Measurements from ENCODE around the gene TRERF1. TPM values are rescaled to one million over a fixed set of nuclear protein-coding genes. Genes with fewer than 3 reads are reported as not detected.
A peak's percentile ranks its signal among the peaks of the same experiment; 100 is the strongest.
"Not testable (repeated sequence)": the region's sequence is repeated elsewhere in the genome, so short reads cannot be mapped to it uniquely, and the experiment has no call there.

Gene TRERF1
- total RNA-seq, 2 donors from 2014 or later = 3.4 to 5.6 TPM

- intact Hi-C loops (cut with DNase I) = no loop called here
- peak; percentile 20 for DNase-seq (ENCODE audit: low spot score)
Measured at GRCh38 chr6:42349753-42350511, 101.8 kb downstream of the TRERF1 start.

GRCh38 chr6:42347456-42347855, 104.3 kb downstream of the TRERF1 start:
- intact Hi-C loops (cut with DNase I) = no loop called here
- no peak for DNase-seq (ENCODE audit: low spot score)

- intact Hi-C loops (cut with DNase I) = no loop called here
- DNase-seq (ENCODE audit: low spot score) = no peak
Measured at GRCh38 chr6:42345696-42346416, 105.9 kb downstream of the TRERF1 start.

GRCh38 chr6:42344756-42345155, 107.0 kb downstream of the TRERF1 start:
- no peak for DNase-seq (ENCODE audit: low spot score)
- intact Hi-C loops (cut with DNase I) = no loop called here

- intact Hi-C loops (cut with DNase I) = no loop called here
- DNase-seq (ENCODE audit: low spot score) = no peak
Measured at GRCh38 chr6:42341771-42342553, 109.8 kb downstream of the TRERF1 start.

- DNase-seq (ENCODE audit: low spot score) = no peak
- intact Hi-C loops (cut with DNase I) = no loop called here
Measured at GRCh38 chr6:42341221-42341620, 110.5 kb downstream of the TRERF1 start.

- intact Hi-C loops (cut with DNase I) = no loop called here
- DNase-seq (ENCODE audit: low spot score) = no peak
Measured at GRCh38 chr6:42340511-42340910, 111.2 kb downstream of the TRERF1 start.

- intact Hi-C loops (cut with DNase I) = no loop called here
- no peak for DNase-seq (ENCODE audit: low spot score)
Measured at GRCh38 chr6:42339991-42340401, 111.7 kb downstream of the TRERF1 start.

GRCh38 chr6:42338744-42339222, 112.9 kb downstream of the TRERF1 start:
- DNase-seq (ENCODE audit: low spot score) = no peak
- intact Hi-C loops (cut with DNase I) = loop anchor here in 1 of 2 donors (1.0 kb wide), 1 partner anchor 29 kb away; no protein-coding TSS in a partner anchor

- no peak for DNase-seq (ENCODE audit: low spot score)
- intact Hi-C loops (cut with DNase I) = loop anchor here in 1 of 2 donors (1.0 kb wide), 1 partner anchor 29 kb away; no protein-coding TSS in a partner anchor
Measured at GRCh38 chr6:42337985-42338743, 113.6 kb downstream of the TRERF1 start.

- intact Hi-C loops (cut with DNase I) = no loop called here
- no peak for DNase-seq (ENCODE audit: low spot score)
Measured at GRCh38 chr6:42336431-42336830, 115.3 kb downstream of the TRERF1 start.

- intact Hi-C loops (cut with DNase I) = no loop called here
- DNase-seq (ENCODE audit: low spot score) = no peak
Measured at GRCh38 chr6:42335896-42336295, 115.8 kb downstream of the TRERF1 start.

GRCh38 chr6:42334870-42335269, 116.9 kb downstream of the TRERF1 start:
- intact Hi-C loops (cut with DNase I) = no loop called here
- no peak for DNase-seq (ENCODE audit: low spot score)

- intact Hi-C loops (cut with DNase I) = no loop called here
- DNase-seq (ENCODE audit: low spot score) = no peak
Measured at GRCh38 chr6:42333612-42334011, 118.1 kb downstream of the TRERF1 start.

GRCh38 chr6:42332916-42333315, 118.8 kb downstream of the TRERF1 start:
- DNase-seq (ENCODE audit: low spot score) = no peak
- intact Hi-C loops (cut with DNase I) = no loop called here

GRCh38 chr6:42331019-42331418, 120.7 kb downstream of the TRERF1 start:
- DNase-seq (ENCODE audit: low spot score) = no peak
- intact Hi-C loops (cut with DNase I) = no loop called here

- intact Hi-C loops (cut with DNase I) = no loop called here
- DNase-seq (ENCODE audit: low spot score) = no peak
Measured at GRCh38 chr6:42326248-42326647, 125.5 kb downstream of the TRERF1 start.

- DNase-seq (ENCODE audit: low spot score); intact Hi-C loops (cut with DNase I): not testable (repeated sequence)
Measured at GRCh38 chr6:42324656-42325324, 126.9 kb downstream of the TRERF1 start.

- intact Hi-C loops (cut with DNase I) = no loop called here
- DNase-seq (ENCODE audit: low spot score) = no peak
Measured at GRCh38 chr6:42322676-42323075, 129.1 kb downstream of the TRERF1 start.

Data from posterior vena cava (tissue), 2 donors.